MM.1S (cell line): ENCODE data around the gene TACSTD2.

Experiments
- EZH2phosphoT487 ChIP-seq: fragments of 300-600 bp; sonication (generic); IDR thresholded peaks from 2 replicates; pipeline ENCODE4 v1.6.1; 2018; ENCODE audit warnings: antibody characterized with exemption, low read length
- TF ChIP-seq, protein P1 (sequence below): fragments of 300-600 bp; sonication (generic); IDR thresholded peaks from 2 replicates; pipeline ENCODE4 v1.5.1; 2016; ENCODE audit warnings: antibody characterized with exemption, low read length, mixed read lengths

GRCh38 chr1:58590019-58590418 lies 13.0 kb upstream of the TACSTD2 start:
- TF ChIP-seq, protein P1, sequence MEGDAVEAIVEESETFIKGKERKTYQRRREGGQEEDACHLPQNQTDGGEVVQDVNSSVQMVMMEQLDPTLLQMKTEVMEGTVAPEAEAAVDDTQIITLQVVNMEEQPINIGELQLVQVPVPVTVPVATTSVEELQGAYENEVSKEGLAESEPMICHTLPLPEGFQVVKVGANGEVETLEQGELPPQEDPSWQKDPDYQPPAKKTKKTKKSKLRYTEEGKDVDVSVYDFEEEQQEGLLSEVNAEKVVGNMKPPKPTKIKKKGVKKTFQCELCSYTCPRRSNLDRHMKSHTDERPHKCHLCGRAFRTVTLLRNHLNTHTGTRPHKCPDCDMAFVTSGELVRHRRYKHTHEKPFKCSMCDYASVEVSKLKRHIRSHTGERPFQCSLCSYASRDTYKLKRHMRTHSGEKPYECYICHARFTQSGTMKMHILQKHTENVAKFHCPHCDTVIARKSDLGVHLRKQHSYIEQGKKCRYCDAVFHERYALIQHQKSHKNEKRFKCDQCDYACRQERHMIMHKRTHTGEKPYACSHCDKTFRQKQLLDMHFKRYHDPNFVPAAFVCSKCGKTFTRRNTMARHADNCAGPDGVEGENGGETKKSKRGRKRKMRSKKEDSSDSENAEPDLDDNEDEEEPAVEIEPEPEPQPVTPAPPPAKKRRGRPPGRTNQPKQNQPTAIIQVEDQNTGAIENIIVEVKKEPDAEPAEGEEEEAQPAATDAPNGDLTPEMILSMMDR: no peak
- no peak for TF ChIP-seq EZH2phosphoT487
